Stimulated activated CD8-positive, alpha-beta memory T cell treated with anti-CD3 and anti-CD28 coated beads, Interleukin-2, amount 100 ng/mL, for 1 hour (primary cell): ENCODE data around the gene SMARCD3.
A peak's percentile ranks its signal among the peaks of the same experiment; 100 is the strongest.

Experiments
- DNase-seq, 2 donors: peaks; one replicate each; pipeline ENCODE4 v3.0.0-alpha.2; 2020; ENCODE audit warnings: low read depth in 2 of 2

SMARCD3 gene

GRCh38 chr7:151248346-151249033 is at the start of gene SMARCD3:
SMARCD3 (minus strand) TSS chr7:151248694; CDS start chr7:151248562, 132 bp downstream.
- DNase-seq: no peak

GRCh38 chr7:151296202-151296992 is 47.9 kb upstream of the SMARCD3 start:
- DNase-seq: no peak

- no peak for DNase-seq
These were observed 44.4 kb upstream of the SMARCD3 start for GRCh38 chr7:151292850-151293249.

GRCh38 chr7:151291206-151291605 is 42.7 kb upstream of the SMARCD3 start:
- DNase-seq: no peak

GRCh38 chr7:151290355-151290760 is 41.9 kb upstream of the SMARCD3 start:
- no peak for DNase-seq

- no peak for DNase-seq
These were observed 41.4 kb upstream of the SMARCD3 start for GRCh38 chr7:151289891-151290290.

GRCh38 chr7:151286148-151286547 is 37.7 kb upstream of the SMARCD3 start:
- no peak for DNase-seq

GRCh38 chr7:151283302-151283701 is 34.8 kb upstream of the SMARCD3 start:
- DNase-seq: no peak

GRCh38 chr7:151282111-151282510 is 33.6 kb upstream of the SMARCD3 start:
- no peak for DNase-seq

GRCh38 chr7:151281686-151282085 is 33.2 kb upstream of the SMARCD3 start:
- no peak for DNase-seq

GRCh38 chr7:151280388-151281019 is 32.0 kb upstream of the SMARCD3 start:
- no peak for DNase-seq

- DNase-seq: no peak
These were observed 31.4 kb upstream of the SMARCD3 start for GRCh38 chr7:151279868-151280267.

- no peak for DNase-seq
These were observed 30.5 kb upstream of the SMARCD3 start for GRCh38 chr7:151278949-151279348.

GRCh38 chr7:151277631-151278030 is 29.1 kb upstream of the SMARCD3 start:
- no peak for DNase-seq

- DNase-seq: peak; percentile 7 to 14
These were observed 28.4 kb upstream of the SMARCD3 start for GRCh38 chr7:151276666-151277590.

- peak in 1 of 2 donors; percentile 6 for DNase-seq
These were observed 27.5 kb upstream of the SMARCD3 start for GRCh38 chr7:151275813-151276577.

GRCh38 chr7:151274936-151275812 is 26.7 kb upstream of the SMARCD3 start:
- DNase-seq: no peak

- no peak for DNase-seq
These were observed 25.9 kb upstream of the SMARCD3 start for GRCh38 chr7:151274396-151274795.

- no peak for DNase-seq
These were observed 25.3 kb upstream of the SMARCD3 start for GRCh38 chr7:151273651-151274390.
